ENCODE data around the gene PARD3.

DNA sequence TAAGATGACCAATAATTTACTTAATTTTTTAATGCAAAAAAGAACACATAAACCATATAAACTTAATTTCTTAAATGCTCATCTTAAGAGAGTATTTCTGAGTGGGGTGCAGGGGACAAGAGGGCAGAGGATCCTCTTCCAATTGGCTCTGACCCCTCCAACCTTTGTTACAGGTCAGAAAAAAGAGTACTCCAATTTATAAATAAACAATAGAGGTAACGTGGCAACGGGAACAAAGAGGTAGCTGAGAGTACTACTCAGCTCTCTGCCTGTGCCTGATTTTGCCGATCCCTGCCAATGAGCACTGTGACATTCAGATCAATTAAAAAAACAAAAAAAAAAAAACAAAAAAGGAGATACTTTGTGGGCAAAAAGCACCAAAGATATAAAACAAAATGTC is 307.9 kb downstream of the PARD3 start:
- TF ChIP-seq CTCF (IDR thresholded peaks at IDR 0.05) (no peak), POLR2A (IDR thresholded peaks at IDR 0.05) (no peak)
